LNCAP (cell line): ENCODE results near the gene CARM1.

Source experiments
- TF ChIP-seq, protein P1 (sequence below): fragments of 450-650 bp; IDR thresholded peaks from 2 replicates; pipeline ENCODE4 v1.5.1; 2017; ENCODE audit warnings: mild to moderate bottlenecking

CARM1 gene

DNA sequence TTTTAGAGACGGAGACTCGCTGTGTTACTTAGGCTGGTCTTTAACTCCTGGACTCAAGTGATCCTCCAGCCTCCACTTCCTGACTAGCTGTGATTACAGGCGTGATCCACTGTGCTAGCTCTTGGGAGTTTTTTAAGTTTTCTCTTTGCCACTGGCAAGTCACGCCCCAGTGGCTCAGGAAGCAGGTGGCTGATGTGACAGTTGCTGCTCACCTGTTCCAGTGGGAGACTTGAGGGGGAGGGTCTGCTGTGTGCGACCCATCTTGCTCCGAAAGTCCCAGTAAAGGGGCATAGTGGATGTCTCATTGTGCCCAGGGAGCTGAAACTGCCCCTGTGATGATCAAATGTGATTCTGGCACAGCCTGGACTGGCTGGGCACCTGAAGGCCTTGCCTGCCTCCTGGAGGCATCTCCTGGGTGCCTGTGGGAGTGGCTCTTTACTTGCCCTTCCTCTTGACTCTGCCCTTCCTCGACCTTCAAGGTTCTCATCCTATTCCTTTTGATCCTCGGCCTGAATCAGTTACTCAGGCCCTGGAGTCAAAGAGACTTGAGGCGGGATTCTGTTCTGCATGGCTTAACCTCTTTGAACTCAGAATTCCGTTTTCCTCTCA, 97.3 kb downstream of the CARM1 start:
- TF ChIP-seq, protein P1, sequence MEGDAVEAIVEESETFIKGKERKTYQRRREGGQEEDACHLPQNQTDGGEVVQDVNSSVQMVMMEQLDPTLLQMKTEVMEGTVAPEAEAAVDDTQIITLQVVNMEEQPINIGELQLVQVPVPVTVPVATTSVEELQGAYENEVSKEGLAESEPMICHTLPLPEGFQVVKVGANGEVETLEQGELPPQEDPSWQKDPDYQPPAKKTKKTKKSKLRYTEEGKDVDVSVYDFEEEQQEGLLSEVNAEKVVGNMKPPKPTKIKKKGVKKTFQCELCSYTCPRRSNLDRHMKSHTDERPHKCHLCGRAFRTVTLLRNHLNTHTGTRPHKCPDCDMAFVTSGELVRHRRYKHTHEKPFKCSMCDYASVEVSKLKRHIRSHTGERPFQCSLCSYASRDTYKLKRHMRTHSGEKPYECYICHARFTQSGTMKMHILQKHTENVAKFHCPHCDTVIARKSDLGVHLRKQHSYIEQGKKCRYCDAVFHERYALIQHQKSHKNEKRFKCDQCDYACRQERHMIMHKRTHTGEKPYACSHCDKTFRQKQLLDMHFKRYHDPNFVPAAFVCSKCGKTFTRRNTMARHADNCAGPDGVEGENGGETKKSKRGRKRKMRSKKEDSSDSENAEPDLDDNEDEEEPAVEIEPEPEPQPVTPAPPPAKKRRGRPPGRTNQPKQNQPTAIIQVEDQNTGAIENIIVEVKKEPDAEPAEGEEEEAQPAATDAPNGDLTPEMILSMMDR, result no peak

DNA sequence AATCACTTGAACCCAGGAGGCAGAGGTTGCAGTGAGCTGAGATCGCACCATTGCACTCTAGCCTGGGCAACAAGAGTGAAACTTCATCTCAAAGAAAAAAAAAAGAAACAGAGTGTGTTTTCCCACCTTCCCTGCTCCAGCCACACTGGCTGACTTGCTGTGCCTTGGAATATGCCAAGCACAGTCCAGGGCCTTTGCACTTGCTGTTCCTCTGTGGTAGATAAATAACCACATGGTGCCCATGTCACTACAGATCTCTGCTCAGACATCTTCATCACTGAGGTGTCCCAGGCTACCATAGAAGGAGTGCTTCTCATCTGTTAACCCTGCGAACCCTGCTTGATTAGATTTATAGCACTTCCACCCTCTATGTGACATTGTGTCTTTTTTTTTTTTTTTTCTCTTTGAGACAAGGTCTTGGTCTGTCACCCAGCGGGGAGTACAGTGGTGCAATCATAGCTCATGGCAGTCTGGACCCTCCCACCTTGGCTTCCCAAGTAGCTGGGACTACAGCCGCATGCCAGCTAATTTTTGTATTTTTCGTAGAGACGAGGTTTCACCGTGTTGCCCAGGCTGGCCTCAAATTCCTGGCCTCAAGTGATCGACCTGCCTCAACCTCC, 99.9 kb downstream of the CARM1 start:
- TF ChIP-seq, protein P1, result no peak
